T follicular helper cell (primary cell): ENCODE measurements around the gene SNX3.
"Not testable (repeated sequence)": the region's sequence is repeated elsewhere in the genome, so short reads cannot be mapped to it uniquely, and the experiment has no call there.

Experiments used
- DNase-seq: peaks from one replicate; pipeline ENCODE4 v3.0.0-alpha.2; 2020; ENCODE audit warnings: low read depth

Gene SNX3

GRCh38 chr6:108260126-108260808, 573 bp downstream of the SNX3 start:
- no peak for DNase-seq

- no peak for DNase-seq
Measured at GRCh38 chr6:108254433-108255410, 6.1 kb downstream of the SNX3 start.

DNA sequence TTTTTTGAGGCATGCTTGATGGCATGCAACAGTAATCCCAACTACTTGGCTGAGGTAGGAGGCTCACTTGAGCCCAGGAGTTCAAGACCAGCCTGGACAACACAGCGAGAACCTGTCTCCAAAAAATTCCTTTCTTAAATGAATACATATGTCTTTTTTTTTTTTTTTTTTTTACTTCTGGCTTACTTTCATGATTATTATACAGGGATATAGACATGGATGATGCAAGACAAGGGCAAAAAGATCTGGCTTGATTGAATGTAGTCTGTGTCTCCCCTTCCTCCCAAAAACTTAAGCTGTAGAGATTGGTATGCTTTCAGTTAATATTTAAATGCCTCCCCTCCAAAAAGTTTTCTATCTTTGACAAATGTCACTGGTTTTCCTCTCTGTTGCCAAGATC, 7.6 kb downstream of the SNX3 start:
- no peak for DNase-seq

DNA sequence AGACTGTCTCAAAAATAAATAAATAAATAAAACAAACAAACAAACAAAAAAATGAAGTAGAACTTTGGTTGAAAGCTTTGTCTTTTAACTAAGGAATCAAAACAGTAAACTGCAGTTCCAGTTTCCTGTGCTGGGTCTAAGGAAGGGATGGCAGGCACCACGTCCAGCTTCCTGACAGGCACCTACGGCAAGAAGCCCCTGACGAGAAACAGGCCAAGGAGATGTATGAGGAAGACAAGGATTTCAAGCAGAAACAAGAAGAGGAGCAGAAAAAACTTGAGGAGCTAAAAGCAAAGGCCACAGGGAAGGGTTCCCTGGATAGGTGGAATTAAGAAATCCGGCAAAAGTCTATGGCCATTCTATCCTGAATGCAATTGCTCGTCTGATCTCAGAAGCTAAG, 8.8 kb downstream of the SNX3 start:
- no peak for DNase-seq

- no peak for DNase-seq
Measured at GRCh38 chr6:108251252-108251651, 9.6 kb downstream of the SNX3 start.

- no peak for DNase-seq
Measured at GRCh38 chr6:108250240-108250866, 10.5 kb downstream of the SNX3 start.

DNA sequence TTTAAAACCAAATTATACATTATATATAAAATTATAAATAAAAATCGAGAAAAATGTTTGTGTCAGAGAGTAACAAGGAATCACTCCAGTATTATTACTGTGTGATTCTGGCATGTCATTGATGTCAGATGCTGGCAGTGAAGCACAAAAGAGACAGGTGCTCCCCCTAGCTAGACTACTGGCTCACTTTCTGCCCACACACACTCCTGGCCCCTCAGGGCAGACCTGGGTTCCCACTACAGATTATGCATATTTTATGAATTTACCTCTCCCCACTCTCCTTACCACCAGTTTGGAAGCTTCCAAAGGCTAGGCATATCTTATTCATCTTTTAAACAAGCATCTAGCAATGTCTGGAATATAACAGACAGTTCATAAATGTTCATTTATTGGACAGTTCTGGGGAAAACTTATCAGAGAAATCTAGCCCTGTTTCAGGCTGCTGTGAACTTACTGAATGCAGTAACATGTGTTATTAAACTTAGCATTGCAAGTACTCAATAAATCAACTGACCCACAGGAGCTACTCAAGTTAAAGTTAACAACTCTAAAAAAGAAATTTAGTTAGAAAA, 12.8 kb downstream of the SNX3 start:
- DNase-seq: no peak

GRCh38 chr6:108245095-108245494, 15.7 kb downstream of the SNX3 start:
- not testable (repeated sequence) for DNase-seq

DNA sequence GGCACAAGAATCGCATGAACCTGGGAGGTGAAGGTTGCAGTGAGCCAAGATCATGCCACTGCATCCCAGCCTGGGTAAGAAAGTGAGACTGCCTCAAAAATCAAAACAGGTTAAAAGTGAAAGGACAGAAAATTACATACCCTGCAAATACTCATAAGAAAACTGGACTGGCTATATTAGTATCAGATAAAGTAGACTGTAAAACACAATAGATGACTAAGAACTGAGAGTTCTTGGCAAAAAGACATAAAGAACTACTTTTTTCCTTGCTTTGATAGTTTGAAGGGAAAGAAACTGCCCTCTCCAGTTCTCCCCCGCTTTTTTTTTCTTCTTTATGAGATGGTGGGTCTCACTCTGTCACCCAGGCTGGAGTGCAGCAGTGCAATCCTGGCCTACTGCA, 17.0 kb downstream of the SNX3 start:
- no peak for DNase-seq

DNA sequence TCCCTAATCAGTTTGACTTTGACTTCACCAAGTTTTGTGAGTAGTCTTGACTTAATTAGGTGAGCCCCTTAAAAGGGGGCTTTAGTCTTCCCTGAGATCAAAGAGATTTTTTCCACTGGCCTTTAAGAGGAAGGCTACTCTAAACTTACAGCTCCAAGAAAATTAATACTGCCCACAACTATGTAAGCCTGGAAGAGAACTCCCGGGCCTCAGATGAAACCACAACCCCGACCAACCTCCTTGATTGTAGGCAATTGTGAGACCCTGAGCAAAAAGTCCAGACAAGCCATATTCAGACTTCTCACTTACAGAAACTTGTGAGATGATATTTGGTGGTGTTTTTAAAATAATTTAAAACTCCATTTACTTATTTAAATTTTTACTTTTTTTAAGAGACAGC, 18.1 kb downstream of the SNX3 start:
- no peak for DNase-seq

DNA sequence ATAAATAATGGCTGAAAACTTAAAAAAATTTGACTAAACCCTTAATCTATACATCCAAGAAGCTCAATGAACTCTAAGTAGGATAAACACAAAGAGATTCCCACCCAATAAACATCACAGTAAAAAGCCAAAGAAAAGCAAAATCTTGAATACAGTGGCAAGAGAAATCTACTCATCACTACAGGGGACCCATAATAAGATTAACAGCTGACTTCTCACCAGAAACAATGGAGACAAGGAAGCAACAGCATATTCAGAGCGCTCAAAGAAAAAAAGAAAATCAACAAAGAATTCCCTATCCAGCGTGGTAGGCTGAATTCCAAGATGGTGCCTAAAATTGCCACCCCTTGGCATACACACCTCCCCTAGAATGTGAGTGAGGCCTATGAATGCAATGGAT, 18.6 kb downstream of the SNX3 start:
- no peak for DNase-seq

DNA sequence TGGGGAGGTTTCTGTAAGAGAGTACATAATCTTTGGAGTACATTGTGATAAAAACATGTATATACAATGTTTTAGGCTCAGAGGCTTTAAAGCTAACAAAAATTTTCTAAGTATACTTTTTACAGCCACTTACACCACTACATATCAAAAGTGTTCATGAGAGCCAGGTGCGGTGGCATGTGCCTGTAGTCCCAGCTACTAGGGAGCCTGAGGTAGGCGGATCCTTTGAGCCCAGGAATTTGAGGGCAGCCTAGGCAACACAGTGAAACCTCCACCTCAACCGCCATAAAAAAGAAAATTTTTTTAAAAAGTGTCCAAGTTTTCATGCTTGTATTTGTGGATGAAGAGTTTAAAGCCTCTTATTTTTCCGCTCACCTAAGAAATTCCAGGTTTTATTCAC, 22.5 kb downstream of the SNX3 start:
- DNase-seq: no peak

DNA sequence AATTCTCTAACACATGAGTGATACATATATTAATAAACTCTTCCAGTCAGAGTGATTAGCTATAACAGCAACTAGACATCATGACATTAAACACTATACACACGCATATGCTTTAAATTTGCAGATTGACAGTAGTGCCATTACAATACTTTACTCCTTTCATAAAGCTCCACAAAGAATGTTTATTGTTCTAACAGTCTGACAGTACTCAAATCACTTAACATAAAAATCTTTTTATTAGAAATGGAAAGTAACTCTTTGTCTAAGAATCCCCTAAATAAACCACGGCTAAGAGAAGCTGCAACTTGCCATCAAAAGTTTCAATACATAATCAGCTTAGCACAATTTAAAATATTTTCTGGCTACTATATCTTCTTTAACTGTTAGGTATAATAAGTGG, 24.0 kb downstream of the SNX3 start:
- DNase-seq: no peak

DNA sequence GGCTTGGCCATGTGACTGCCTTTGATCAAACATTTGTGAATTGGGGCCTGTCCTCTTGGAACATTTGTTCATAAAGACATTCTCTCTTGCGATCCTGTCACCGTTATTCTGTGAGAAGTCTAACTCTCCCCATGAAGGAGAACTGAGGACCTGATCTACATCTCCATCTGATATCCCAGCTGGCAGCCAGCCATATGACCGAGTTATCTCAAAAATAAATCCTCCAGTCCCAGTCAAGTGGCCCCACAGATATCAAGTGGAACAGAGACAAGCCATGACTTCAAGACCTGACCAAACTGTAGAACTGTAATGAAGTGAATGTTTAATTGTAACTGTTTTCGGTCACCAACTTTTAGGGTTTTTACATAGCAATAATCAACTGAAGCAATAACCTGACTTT, 25.7 kb downstream of the SNX3 start:
- no peak for DNase-seq

DNA sequence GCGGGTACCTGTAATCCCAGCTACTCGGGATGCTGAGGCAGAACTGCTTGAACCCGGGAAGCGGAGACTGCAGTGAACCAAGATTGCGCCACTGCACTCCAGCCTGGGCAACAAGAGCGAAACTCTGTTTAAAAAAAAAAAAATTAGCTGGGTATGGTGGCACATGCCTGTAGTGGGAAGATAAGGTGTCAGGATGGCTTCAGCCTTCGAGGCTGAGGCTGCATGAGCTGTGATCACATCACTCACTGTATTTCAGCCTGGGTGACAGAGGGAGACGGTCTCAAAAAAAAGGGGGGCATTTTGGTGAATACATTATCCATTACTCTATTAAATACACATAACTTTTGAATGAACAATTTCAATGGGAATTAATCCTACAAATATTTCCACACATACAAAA, 32.4 kb downstream of the SNX3 start:
- DNase-seq: no peak

GRCh38 chr6:108227290-108227689, 33.5 kb downstream of the SNX3 start:
- DNase-seq: no peak

- no peak for DNase-seq
Measured at GRCh38 chr6:108222504-108222903, 38.3 kb downstream of the SNX3 start.

- no peak for DNase-seq
Measured at GRCh38 chr6:108222064-108222463, 38.8 kb downstream of the SNX3 start.

GRCh38 chr6:108211671-108212070, 49.2 kb downstream of the SNX3 start:
- DNase-seq: no peak

- no peak for DNase-seq
Measured at GRCh38 chr6:108210556-108210955, 50.3 kb downstream of the SNX3 start.

GRCh38 chr6:108209738-108210137, 51.1 kb downstream of the SNX3 start:
- no peak for DNase-seq

DNA sequence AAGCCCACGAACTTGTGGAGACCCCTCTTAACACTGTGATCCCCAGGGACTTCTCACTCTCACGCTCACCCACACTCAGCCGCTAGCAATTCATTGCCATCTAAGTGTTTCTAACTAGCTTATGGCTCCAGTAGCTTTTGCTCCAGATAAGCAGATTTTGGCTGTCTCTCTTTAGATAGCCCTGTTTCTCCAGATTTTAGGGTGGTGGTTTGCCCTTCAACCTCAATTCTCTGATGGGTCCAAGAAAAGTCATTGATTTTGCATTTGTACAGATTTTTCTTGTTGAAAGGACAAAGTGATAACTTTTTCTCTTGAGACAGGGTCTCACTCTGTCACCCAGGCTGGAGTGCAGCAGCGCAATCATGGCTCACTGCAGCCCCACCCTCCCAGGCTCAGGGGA, 53.8 kb downstream of the SNX3 start:
- no peak for DNase-seq
